Mesodermal cell (in vitro differentiated cells): ENCODE data around the gene RS1.

Experiments used
- H3K27ac ChIP-seq: 2 replicates; pipeline ENCODE4 v1.7.0; 2013; ENCODE audit warnings: mild to moderate bottlenecking, low read depth, low read length, moderate library complexity; ENCODE audit not compliant: severe bottlenecking
- H3K36me3 ChIP-seq: 2 replicates; pipeline ENCODE4 v1.7.1; 2013; ENCODE audit warnings: mild to moderate bottlenecking, low read length, moderate library complexity; ENCODE audit not compliant: control insufficient read depth, insufficient read depth
- H3K4me1 ChIP-seq: one replicate; pipeline ENCODE4 v1.7.1; 2013; ENCODE audit warnings: mild to moderate bottlenecking, low read length; ENCODE audit not compliant: insufficient read depth, control insufficient read depth, poor library complexity, severe bottlenecking
- H3K4me3 ChIP-seq: 2 replicates; pipeline ENCODE4 v1.7.0; 2013; ENCODE audit warnings: low read length, control low read depth, mild to moderate bottlenecking; ENCODE audit not compliant: insufficient read depth, poor library complexity, severe bottlenecking; ENCODE audit errors: extremely low read depth
- H3K9me3 ChIP-seq: 2 replicates; pipeline ENCODE4 v1.7.1; 2013; ENCODE audit warnings: mild to moderate bottlenecking, low read length, moderate library complexity; ENCODE audit not compliant: control insufficient read depth
- whole genome bisulfite sequencing, 2 experiments: methylation state at CpG; one replicate each; pipeline ENCODE4 v1.1.5; 2013; ENCODE audit warnings: missing lambda C conversion rate in 2 of 2; ENCODE audit not compliant: insufficient coverage in 2 of 2; 5-methylcytosine and 5-hydroxymethylcytosine counted together

The RS1 gene

DNA sequence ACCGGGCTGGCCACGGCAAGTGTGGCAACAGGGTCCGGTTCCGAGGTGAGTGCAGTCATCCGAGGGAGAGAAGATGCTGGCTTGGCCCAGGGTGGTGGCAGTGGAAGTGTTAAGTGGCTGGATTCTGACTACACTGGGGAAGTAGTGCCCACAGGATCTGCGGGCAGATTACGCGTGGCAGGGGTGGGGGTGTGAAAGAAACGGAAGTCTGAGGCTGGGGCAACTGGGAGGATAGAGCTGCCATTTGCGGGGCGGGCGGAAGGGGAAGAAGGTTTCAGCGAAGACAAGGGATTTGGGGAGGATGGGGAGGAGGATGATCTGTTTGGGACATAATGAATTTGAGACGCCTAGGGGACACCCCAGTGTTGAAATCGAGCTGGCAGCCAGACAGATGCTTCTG lies 5.3 kb downstream of the RS1 start:
- no peaks in the 10 kb centered on the region for H3K36me3 ChIP-seq
- H3K9me3 ChIP-seq = no peaks in the 10 kb centered on the region
- 100% methylated on average over 5 of the region's 15 CpGs; no CpG with 5 or more reads in 1 of the 2 experiments for WGBS, 2 experiments
- no peak overlapping the region for H3K4me3 ChIP-seq
- no peak overlapping the region for H3K27ac ChIP-seq
- H3K4me1 ChIP-seq = no peaks in the 10 kb centered on the region

DNA sequence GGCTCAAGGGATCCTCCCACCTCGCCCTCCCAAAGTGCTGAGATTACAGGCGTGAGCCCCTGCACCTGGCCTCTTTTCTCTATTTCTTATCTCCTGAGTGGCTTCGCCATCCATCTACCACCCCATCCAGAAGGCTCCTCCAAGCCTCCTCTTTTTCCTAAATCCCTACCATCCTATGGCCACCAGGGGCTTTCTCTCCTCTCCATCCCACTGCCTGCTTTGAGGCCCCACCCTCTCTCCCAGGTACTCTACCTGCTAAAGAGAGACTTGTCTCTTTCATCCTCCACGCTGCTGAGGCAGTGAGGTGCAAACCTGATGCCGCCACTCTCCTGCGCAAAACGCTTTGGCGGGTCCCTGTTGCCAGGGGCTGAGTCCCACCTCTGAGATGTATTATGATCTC lies 7.0 kb downstream of the RS1 start:
- no peaks in the 10 kb centered on the region for H3K36me3 ChIP-seq
- no peaks in the 10 kb centered on the region for H3K4me1 ChIP-seq
- H3K9me3 ChIP-seq = no peaks in the 10 kb centered on the region
- 87 to 100% methylated on average over 2 to 3 of the region's 8 CpGs for WGBS, 2 experiments
- no peak overlapping the region for H3K4me3 ChIP-seq
- no peak overlapping the region for H3K27ac ChIP-seq

DNA sequence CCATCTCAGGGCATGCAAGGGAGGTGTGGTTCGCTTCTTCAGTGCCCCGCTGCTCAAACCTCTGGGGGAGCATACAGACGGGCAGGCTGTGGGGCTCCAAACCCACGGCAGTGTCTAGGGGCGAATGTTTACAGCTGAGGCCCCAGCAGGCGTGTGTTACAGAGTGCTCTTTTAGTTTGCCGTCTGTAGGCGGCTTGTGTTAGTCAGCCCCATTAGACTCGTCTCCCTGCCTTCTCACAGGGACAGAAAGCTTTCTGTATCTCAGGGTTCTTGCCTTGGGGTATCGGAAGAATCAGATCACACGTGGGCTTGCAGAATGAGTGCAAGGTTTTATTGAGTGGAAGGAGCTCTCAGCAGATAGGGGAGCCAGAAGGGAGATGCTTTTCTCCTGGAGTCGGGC lies 10.6 kb downstream of the RS1 start:
- 93 to 100% methylated on average over 2 to 8 of the region's 12 CpGs for WGBS, 2 experiments
- H3K4me1 ChIP-seq = no peaks in the 10 kb centered on the region
- H3K27ac ChIP-seq = no peak overlapping the region
- H3K9me3 ChIP-seq = no peaks in the 10 kb centered on the region
- no peak overlapping the region for H3K4me3 ChIP-seq
- H3K36me3 ChIP-seq = no peaks in the 10 kb centered on the region

DNA sequence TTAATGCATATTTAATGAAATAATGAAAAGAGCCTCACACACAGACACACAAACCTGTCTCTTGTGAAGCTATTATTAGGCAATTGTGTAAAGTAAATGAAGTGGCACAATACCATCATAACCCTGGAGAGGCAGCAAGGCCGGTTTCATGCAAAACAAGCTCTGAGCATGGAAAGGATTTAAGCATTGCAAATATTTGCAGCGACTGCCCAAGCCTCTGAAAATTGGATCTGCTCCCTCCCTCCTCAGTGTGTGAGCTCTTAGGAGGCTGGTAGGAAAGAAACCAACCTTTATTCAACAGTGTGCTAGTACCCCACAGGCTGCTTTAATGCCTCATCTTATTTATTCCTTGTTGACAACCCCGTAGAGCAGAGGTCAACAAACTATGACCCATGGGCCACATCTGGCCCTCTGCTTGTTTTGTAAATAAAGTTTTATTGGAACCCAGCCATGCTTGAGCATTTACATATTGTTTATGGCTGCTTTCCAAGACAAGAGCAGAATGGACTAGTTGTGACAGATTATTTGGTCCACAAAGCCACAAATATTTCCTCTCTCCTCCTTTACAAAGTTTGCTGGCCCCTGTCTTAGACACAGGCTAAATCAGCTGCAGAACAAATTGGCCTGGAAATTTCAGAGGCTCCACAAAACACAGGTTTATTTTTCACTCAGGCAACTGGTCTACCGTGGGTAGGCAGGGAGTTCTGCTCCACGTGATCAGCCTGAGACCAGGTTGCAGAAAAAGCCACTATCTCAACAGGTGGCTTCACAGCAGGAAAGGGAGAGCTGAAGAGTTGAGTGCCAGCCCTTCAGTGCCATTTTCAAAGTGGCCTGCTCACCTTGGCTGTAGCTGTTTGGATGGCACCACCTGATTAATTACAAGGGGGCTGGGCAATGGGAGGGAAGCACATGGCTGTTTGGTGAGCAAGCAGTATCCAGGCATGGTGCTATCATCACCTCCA lies 16.8 kb downstream of the RS1 start:
- H3K36me3 ChIP-seq = no peaks in the 10 kb centered on the region
- 31 to 86% methylated on average over 1 to 3 of the region's 5 CpGs for WGBS, 2 experiments
- no peak overlapping the region for H3K27ac ChIP-seq
- H3K4me1 ChIP-seq = no peaks in the 10 kb centered on the region
- H3K4me3 ChIP-seq = no peak overlapping the region
- no peaks in the 10 kb centered on the region for H3K9me3 ChIP-seq

DNA sequence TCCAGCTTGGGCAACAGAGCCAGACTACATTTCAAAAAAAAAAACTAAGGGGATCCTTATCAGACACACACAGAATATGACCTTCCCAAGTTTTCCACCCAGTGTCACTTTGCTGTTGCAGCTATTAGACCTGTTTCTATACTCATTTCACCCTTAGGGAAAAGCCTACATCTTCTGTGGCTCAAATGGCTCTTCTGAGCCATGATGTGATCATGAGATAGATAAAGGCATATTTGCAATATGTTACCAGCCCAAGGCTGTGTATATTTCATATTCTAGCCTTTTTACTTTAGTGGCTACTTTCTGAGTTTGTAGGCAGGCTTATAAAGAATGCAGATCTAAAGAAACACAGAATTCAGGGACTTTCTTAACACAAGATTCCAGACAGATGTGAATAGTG lies 19.3 kb downstream of the RS1 start:
- H3K27ac ChIP-seq = no peak overlapping the region
- H3K4me3 ChIP-seq = no peak overlapping the region
- H3K36me3 ChIP-seq = no peaks in the 10 kb centered on the region
- no peaks in the 10 kb centered on the region for H3K4me1 ChIP-seq
- H3K9me3 ChIP-seq = no peaks in the 10 kb centered on the region

DNA sequence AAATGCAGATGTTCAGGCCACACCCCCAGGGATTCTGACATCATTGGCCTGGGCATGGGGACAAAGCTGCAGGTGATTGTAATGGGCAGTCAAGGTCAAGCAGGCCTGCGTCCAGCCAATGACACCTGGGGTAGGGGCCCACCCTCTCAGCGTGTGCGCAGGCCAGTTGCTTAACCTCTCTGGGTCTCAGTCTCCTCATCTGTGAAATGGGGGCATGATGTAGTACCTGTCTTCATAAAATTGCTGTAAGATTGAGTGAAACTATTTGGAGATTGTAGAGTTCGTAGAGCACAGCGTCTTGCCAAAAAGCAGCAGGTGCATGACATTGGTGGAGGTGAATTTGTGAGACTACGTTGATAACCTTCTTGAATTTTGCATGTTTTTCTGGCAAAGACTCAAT lies 21.2 kb downstream of the RS1 start:
- WGBS, 2 experiments = 75 to 100% methylated on average over 1 to 2 of the region's 6 CpGs
- Histone ChIP-seq H3K4me3 (no peak overlapping the region), H3K36me3 (no peaks in the 10 kb centered on the region), H3K27ac (no peak overlapping the region), H3K9me3 (no peaks in the 10 kb centered on the region), H3K4me1 (no peaks in the 10 kb centered on the region)

DNA sequence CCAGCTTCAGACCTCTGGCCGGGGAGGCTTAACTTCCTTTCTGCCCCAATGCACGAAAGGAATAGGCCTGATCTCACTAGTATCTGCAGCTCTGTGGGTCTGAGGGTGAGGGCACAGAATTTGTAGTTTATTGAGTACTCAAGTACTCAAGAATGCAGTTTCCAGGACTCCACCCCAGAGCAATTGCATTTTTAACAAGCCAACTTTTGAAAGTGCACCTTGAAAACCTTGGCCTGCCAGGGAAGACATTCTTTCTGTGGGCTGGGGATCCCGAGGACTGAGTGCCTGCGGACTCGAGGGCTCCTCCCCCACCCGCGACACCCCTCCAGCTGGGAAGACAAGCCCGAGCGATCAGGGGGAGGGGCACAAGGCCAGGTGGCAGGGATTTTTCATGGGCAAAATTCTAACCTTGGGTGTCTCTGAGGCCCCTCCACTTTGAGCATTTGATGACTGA lies 22.4 kb downstream of the RS1 start:
- Histone ChIP-seq H3K4me1 (no peaks in the 10 kb centered on the region), H3K27ac (no peak overlapping the region), H3K4me3 (no peak overlapping the region), H3K36me3 (no peaks in the 10 kb centered on the region), H3K9me3 (no peaks in the 10 kb centered on the region)
- 70% methylated on average over 1 of the region's 9 CpGs; no CpG with 5 or more reads in 1 of the 2 experiments for WGBS, 2 experiments

DNA sequence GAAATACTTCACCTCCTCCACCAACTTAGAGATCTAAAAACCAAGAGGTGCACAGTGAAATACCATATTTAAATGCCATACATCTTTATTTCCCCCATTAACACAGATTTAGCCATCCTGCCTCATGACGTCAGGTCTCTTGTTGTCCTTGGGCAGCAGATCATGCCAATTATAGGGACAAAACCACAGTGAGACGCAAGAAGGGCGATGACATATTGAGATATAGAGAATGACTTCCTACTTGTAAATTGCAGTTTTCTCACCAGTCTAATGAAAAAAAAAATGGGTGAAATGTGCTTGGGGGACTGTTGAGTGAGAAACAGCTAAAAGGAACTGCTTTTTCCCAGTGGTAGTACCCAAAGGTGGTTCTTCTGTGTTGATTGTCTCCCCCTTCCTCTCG lies 24.3 kb downstream of the RS1 start:
- H3K4me3 ChIP-seq = no peak overlapping the region
- H3K9me3 ChIP-seq = no peaks in the 10 kb centered on the region
- 80% methylated on average over 1 of the region's 4 CpGs; no CpG with 5 or more reads in 1 of the 2 experiments for WGBS, 2 experiments
- no peaks in the 10 kb centered on the region for H3K4me1 ChIP-seq
- H3K36me3 ChIP-seq = no peaks in the 10 kb centered on the region
- no peak overlapping the region for H3K27ac ChIP-seq

DNA sequence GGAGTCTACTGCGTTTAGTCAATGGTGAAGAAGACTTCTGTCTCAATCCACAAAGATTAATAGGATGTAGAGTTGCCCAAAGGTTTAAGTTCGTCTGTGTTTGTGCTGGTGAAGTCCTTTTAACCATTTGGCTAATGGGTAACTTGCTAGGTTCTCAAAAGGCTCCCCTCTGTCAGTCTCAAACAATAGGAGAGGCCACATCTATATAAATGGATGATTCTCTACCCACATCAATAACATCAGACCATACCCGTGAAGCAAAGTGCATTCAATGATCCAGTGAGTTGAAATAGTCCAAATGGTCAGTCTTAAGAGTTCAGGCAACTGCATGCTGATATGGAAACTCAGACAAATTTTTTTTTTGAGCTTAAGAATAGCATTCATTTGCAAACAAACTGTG lies 28.1 kb downstream of the RS1 start:
- H3K4me3 ChIP-seq = no peak overlapping the region
- H3K4me1 ChIP-seq = no peaks in the 10 kb centered on the region
- no peak overlapping the region for H3K27ac ChIP-seq
- WGBS, 2 experiments = no CpG with 5 or more reads among the region's 3 CpGs
- H3K36me3 ChIP-seq = no peaks in the 10 kb centered on the region
- H3K9me3 ChIP-seq = no peaks in the 10 kb centered on the region

DNA sequence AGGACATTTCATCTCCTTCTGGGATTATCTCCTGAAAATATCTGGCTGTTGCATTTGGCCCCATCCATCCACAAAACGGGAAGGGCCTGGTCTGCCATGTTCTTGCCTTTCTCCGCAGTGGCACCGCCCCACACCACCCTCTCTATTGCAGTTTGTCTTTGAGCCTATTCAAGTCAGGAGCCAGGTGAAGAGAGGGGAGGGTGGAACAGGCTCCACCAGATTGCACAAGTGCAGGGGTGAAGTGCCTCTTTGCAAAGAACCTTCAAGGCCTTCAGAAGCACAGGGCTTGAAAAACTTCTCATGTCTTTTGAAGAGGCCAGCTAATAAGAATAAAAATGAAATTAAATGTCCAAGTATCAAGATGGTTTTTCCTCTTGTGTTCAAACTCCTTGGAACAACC lies 28.7 kb downstream of the RS1 start:
- H3K4me3 ChIP-seq = no peak overlapping the region
- H3K9me3 ChIP-seq = no peaks in the 10 kb centered on the region
- no peaks in the 10 kb centered on the region for H3K36me3 ChIP-seq
- no peaks in the 10 kb centered on the region for H3K4me1 ChIP-seq
- H3K27ac ChIP-seq = no peak overlapping the region
- no CpG with 5 or more reads among the region's 3 CpGs for WGBS, 2 experiments

DNA sequence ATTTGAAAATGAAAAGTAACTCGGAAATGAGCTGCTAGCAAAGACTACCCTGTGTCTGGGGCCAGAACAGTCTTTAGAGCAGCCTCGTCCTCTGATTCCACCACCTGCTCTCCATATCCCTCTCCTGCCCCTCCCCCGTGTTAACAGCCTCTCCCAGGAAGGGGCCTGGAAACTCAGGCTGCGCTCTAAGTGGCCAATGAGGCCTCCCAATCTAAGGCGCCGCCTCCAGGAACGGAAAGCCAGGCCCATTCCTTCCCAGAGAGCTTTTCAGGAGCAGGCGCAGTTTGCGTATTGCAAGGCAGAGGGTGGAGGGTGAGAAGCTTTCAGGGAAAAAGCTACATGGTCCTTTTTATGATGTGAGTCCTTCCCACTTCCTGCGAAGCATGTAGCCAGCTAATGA lies 31.2 kb downstream of the RS1 start:
- H3K4me1 ChIP-seq = no peaks in the 10 kb centered on the region
- H3K4me3 ChIP-seq = no peak overlapping the region
- no peaks in the 10 kb centered on the region for H3K36me3 ChIP-seq
- H3K27ac ChIP-seq = no peak overlapping the region
- no peaks in the 10 kb centered on the region for H3K9me3 ChIP-seq
- WGBS, 2 experiments = no CpG with 5 or more reads among the region's 10 CpGs
